IMR-90 (cell line): ENCODE results near the gene CTNS.

Experiments used
- POLR2A ChIP-seq: IDR thresholded peaks from 2 replicates; pipeline ENCODE4 v1.6.1; 2012; ENCODE audit warnings: mild to moderate bottlenecking, low read depth, low read length
- RFX5 ChIP-seq: IDR thresholded peaks from 2 replicates; pipeline ENCODE4 v1.8.0; 2012; ENCODE audit warnings: low read depth, mild to moderate bottlenecking, low read length, moderate library complexity

DNA sequence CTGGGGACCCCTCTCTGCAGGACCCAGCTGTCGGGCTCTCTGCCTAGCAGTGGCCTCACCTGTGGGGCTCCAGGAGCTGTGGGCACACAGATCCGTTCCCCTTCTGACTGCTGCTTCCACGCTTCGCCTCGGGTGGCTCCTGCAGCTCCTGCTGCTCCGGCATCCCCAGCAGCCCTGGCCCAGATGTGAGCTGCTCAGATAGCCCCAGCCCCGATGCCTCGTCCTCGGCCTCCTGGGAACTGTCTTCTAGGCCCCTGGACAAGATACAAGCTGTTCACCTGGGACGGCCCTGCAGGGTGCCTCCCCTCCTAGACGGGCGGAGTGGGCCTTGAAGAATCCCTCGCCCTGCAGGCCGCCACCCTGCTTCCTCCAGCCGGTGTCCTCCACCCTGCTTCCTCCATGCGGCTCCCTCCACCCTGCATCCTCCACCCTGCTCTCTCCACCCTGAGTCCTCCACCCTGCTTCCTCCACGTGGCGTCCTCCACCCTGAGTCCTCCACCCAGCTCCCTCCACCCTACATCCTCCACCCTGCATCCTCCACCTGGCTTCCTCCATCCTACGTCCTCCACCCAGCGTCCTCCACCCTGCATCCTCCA lies 43.1 kb downstream of the CTNS start:
- TF ChIP-seq POLR2A, result no peak
- TF ChIP-seq RFX5, result no peak
